K562 (cell line): ENCODE results near the gene SLC29A4. TPM values are rescaled to one million over a fixed set of nuclear protein-coding genes. Genes with fewer than 3 reads are reported as not detected.

Source experiments
- CHD7 ChIP-seq: fragments of 200-600 bp; sonication (generic); IDR thresholded peaks from one replicate; pipeline ENCODE4 v1.6.1; 2012; ENCODE audit warnings: mild to moderate bottlenecking, low read depth, low read length, inconsistent platforms
- ZNF766 ChIP-seq: fragments of 200-800 bp; sonication (Bioruptor generic); conservative IDR thresholded peaks from 2 replicates; pipeline ENCODE4 v1.6.1; 2016; ENCODE audit warnings: missing genetic modification characterization, missing compliant biosample characterization
- polyA plus RNA-seq, 8 experiments: library from polyadenylated mRNA; depleted of rRNA in 4 of 8; stranded (reverse) in 5 of 8; unstranded in 3 of 8; fragments of >200 nt; fragmentation: Nextera tagmentation in 2 of 8; fragmentation: Illumina TruSeq in 1 of 8; extraction: Ambion mirVana in 2 of 8; extraction: Trizol in 1 of 8; gene quantifications; 2 replicates each; pipeline versions ENCODE4 v1.2.1 to v1.2.3, GENCODE V29; 2011 to 2014; ENCODE audit warnings: inconsistent platforms in 1 of 8, missing spikeins in 1 of 8
- total RNA-seq, 7 experiments: library from RNA; depleted of rRNA in 6 of 7; stranded (reverse); fragments of >200 nt in 6 of 7; fragmentation: Illumina TruSeq in 2 of 7; extraction: Trizol in 2 of 7; gene quantifications; 2 replicates each; pipeline versions ENCODE4 v1.2.1 to v1.2.3, GENCODE V29; 2011 to 2021; ENCODE audit warnings: low replicate concordance in 1 of 7

Gene SLC29A4
- total and polyA plus RNA-seq, 9 of the 15 experiments (the other 6 are each of a cell fraction or from before 2014, with no cell fraction given): 0.01 to 1.2 (median 0.37) TPM

GRCh38 chr7:5284304-5285281 lies 1.9 kb downstream of the SLC29A4 start (continued):
- TF ChIP-seq CHD7 (no peak), ZNF766 (CRISPR knock-in tag) (no peak)
